HG02840 (cell line): Measurements from ENCODE around the gene SAG.

ENCODE experiments used
- ATAC-seq: cut with Tn5 transposase; IDR thresholded peaks from one replicate; pipeline ENCODE4 v1.9.1; 2021; ENCODE audit warnings: mild to moderate bottlenecking, moderate library complexity, moderate number of reproducible peaks; ENCODE audit not compliant: unreplicated experiment, low FRiP score

SAG gene

DNA sequence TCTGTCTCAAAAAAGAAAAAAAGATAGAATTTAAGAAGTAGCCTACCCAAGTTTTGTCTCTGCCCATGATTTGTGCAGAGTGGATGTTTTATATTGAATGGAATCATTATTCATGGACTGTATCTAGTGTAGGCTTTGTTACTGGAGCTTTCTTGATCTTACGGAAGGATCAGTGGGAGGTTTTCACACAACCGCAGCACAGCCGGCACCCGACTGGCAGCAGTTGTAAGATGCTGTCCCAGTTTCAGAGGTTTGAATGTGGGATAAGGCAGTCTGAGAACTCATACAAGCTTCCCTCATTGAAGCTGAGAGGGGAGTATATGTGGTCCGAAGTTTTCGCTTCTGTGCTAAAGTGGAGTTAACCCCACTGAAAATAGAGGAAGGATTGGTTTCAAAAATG is 19.7 kb upstream of the SAG start:
- no peak for ATAC-seq

DNA sequence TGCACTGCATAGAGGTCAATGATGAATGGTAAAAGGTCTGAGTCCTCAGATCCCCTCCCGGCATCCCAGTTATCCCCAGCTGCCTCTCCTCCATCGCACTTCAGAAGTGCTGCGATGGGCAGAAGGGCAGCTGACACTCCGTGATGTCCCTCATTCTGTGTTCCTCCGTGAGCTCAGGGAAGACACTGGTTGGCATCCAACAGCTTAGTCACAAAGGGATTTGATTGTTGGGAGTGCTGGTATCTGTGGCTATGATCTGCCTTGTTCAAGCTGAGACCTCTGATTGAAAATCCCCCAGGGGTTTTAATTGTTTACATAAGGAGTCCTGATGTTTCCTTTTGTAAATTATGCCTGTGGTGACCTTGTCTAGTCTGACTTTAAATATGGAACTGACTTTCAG is 19.0 kb upstream of the SAG start:
- no peak for ATAC-seq

DNA sequence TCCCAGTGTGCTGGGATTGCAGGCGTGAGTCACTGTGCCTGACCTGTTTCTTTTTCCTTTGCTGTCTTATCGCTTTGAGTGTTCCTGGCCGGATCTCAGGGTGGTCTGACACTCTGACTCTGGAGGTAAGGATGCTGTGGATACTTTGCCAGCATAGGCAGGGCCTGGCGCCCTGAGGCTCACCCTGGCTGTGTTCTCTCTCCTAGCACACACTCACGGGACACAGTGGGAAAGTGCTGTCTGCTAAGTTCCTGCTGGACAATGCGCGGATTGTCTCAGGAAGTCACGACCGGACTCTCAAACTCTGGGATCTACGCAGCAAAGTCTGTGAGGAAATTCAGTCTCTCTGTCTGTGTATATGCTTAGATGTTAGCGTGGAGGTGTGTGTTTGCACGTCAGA is 18.0 kb upstream of the SAG start:
- ATAC-seq, result no peak

DNA sequence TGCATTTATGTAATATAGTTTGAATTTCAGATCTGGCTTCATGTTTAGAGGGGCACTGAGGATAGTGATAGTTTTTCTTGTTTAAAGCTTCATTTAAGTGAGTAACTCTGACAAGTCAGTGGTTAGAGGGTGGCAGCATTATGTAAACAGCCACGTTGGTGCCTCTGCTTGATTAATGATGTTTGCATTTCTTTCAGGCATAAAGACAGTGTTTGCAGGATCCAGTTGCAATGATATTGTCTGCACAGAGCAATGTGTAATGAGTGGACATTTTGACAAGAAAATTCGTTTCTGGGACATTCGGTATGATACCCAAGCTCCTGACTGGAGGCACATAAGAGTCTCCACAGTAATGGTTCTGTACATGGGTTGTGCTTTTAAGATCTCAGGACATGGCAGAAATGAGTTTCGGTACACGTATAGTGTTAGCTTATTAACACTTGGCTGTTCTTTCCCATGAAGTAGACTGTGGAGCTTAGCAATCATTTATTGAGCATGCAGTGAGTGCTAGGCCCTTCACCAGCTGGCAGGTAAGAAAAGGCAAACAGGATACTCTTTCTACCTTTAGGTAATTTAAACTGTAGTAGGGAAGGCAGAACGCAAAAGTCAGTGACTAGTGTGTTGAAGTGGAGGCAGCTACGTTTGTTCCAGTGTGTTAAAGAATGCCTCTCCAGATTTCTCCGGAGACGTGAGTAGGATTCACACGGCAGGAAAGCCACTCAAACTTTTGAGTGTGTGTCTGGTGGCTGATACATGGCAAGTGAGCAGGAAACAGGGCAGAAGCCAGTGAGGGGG is 17.4 kb upstream of the SAG start:
- ATAC-seq, result no peak

DNA sequence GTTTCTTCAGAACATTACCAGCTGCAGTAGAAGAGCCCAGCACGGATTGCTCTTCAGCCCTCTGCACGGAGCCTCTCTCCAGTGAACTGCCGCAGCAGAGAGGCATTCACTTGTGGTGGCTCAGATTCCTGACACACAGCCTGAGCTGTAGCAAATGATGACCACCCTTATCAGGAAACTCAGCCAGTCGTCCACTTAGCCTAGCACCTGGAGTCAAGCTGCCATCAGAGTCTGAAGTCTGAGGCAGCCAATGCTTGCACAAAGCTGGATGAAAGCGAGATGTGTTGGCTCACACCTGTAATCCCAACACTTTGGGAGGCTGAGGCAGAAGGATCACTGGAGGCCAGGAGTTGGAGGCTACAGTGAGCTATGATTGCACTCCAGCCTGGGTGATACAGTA is 11.7 kb upstream of the SAG start:
- ATAC-seq, result no peak

DNA sequence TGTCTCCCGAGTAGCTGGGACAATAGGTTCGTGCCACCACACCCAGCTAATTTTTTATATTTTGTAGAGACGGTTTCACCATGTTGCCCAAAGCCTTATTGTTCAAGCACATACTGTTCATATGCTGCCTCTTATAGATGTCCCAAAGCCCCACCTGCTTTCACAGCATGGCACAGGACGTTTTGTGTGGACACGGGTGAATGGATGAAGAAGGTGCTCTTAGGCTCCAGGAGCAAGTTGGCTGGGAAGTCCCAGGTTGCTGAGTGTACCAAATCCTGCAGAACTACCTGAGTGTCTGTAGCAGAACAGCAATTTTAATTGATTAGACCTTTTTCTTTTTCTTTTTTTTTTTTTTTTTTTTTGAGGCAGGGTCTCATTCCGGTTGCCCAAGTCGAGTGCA is 10.5 kb upstream of the SAG start:
- ATAC-seq, result no peak

DNA sequence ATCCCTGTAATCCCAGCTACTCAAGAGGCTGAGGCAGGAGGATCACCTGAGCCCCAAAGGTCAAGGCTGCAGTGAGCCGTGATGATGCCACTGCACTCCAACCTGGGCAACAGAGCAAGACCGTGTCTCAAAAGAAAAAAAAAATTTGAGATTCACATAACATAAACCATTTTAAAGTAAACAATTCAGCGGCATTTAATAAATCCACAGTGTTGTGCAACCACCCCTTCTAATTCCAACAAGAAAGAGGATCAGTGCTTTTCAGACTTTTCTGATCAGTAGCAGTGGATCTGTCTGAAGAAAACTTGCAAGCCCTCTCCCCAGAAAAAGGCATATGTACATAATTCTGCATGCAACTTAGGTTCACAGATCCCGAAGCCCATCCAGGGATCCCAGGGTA is 7.2 kb upstream of the SAG start:
- no peak for ATAC-seq

DNA sequence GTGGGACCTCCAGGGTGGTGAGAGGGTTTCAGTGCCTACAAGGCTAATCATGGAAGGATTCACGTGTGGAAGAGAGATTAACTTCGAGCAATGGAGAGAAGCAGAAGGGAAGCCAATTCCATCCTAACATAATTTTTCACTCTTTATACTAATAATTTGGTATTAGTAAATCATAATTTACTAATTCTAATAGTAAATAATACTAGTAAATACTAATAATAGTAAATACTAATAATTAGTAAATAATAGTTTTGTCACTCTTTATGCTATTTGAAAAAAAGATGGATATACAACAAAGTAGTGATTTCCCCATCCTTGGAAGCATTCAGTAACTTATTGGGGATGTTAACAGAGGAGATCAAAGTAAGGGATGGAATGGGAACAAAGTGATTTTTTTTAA is 6.4 kb upstream of the SAG start:
- ATAC-seq, result no peak

DNA sequence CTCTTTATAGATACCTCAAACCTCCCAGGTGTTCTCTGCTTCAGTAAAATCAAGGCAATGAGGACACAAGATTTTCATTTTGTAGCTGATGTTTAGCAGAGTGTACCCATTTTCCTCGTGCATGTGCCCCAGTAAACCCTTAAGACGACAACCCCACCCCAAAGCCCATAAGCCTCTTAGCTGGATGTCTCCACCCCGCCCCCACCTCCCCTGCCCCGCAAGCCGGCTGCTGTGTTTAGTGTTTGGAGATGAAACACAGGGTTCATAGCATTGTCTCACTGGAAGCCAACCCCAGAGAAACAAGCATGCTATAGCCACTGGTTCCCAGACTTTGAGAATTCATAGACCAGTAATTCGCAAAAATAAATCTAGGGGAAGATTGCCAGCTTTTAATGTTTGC is 5.8 kb upstream of the SAG start:
- no peak for ATAC-seq

DNA sequence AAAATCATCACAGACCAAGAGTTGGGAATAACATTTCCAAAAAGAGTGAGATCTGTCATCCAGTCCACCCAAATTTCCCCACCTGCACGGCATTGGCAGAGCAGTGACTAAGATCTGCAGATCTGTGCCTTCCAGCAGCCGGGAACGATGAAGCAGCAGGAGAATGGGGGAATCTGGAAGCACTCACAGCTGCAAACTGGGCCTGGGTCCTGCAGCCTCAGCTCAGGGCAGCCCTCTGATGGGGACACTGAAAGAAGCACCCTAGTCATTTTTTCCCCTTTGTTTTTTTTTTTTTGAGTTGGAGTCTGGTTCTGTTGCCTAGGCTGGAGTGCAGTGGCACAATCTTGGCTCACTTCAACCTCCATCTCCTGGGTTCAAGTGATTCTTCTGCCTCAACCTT is 4.4 kb upstream of the SAG start:
- no peak for ATAC-seq

DNA sequence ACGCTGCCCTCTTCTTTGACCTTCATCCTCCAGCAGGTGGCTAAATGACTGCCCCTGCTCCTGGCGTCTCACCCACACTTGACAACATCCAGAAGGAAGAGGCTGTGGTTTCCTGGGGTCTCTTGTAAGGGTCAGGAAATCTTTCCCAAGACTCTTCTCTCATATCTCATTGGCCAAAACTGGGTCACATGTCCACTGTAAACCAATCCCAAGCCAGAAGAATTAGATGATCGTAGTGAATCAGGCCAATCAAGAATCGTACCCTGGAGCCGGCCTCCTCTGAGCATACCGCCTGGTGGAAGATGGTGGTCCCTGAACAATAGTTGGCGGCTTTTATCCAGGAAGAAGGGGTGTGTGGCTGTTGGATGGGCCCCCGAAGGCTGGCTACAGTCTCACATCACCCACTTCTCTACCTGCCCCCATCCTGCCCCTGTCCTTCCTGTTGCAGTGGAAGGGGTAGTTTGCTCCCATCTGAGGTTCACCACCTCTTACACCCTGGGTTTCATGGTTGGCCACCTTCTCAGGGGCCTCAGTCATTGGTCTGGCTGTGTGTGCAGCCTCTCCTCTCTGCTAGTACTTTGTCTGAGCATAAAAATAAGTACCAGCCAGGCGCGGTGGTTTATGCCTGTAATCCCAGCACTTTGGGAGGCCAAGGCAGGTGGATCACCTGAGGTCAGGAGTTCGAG is 3.8 kb downstream of the SAG start:
- ATAC-seq, result no peak

DNA sequence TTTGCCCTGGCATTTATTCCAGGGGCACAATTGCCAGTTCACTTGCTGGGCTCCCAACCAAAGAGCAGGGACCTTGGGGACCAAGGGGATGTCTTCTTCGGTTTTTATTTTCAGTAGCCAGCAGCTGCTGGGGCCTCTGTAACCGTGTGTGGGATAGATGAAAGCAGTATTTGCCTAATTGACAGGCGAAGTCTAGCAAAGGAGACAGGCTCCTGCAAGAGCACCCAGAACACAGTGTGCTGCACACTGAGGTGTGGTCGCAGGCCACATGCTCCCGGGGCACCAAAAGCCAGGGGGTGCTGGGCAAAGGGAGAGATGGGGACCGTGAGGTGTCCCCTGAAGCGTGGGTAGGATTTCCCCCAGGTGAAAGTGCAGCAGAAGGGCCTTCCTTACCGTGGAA is 5.3 kb downstream of the SAG start:
- ATAC-seq, result no peak

DNA sequence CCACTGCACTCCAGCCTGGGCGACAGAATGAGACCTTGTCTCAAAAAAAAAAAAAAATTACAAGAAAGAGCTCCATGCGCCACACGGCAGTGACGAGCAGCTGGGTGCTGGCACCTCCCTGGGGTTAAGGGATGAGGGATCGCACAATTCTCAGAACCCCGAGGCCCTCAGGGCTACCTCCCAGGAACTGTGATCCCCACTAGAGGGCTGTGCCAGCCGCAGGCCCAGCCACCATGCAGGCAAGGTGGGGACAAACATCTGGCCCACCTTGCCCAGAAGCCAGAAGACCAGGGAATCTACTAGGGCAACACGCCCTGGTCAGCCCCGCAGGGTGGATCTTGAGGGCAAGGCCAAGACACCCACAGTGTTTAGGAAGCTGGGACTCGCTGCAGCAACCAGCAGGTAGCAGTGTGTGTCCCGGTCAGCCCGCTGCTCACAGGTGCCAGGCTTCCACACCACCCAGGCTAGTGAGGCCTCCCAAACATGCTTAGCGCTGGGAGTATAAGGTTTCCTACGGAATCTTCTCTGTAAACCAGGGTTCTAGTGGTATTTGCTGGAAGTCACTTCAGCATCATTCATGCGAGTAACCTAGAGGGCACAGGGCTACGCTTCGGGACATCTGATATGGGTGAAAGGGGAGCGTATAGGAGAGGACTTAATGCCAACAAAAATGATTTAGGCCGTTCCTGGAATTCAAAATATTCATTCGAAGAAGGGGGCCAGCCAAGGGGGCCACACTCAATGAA is 6.7 kb downstream of the SAG start:
- no peak for ATAC-seq

DNA sequence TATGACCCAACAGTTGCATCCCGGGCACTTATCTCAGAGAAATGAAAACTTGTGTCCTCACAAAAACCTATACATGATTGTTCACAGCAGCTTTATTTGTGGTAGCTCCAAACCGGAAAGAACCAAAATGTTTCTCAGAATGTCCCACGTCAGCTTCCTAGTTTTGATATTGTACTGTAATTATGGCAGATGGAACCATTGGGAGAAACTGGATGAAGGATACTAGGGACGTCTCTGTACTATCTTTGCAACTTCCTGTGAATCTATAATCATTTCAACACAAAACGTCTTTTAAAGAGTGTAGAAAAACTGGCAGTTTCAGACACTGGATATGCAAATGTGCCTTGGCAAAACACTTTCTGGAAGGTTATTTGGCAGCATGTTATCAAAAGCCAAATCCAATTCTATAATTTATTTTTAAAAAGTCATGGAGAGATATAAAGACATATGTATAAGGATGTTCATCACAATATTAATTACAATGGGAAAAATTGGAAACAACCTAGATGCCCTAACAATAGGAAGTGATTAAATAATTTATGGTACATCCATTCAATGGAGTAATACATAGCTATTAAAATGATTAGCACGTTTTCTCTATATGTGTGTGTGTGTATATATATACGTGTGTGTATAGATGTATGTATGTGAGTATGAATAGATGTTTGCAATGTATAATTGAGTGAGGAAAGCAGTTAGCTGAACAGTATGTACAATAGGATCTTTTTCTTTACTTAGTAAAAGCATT is 9.8 kb downstream of the SAG start:
- no peak for ATAC-seq

DNA sequence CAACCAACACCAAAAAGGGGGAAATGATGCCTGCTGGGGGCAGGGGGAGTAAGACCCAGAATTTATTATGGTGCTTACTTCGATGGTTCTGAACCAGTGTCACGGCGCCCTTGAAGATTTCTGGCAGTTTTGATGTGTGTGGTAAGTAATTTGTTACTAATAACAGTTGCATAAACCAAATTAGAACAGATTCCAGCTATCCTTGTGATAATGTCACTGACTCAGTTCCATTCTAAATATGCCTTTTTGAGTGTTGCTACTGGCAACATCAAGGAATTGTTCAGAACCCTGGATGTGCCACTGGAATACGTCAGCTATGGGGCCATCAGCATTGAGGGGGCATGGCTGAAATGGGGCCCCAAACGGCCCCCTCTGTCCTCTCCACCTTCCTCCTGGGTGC is 11.6 kb downstream of the SAG start:
- no peak for ATAC-seq

DNA sequence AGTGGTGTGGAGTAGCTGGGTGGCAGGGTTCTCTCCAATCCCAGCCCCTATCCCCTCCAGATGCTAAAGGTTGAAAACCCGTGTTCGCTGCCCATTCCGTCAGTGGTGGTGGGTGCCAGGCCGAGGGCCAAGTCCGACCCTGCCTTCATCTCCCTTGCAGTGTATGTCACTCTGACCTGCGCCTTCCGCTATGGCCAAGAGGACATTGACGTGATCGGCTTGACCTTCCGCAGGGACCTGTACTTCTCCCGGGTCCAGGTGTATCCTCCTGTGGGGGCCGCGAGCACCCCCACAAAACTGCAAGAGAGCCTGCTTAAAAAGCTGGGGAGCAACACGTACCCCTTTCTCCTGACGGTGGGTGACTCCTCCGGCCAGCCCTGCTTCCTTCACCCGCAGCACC is 12.9 kb downstream of the SAG start:
- ATAC-seq, result no peak

DNA sequence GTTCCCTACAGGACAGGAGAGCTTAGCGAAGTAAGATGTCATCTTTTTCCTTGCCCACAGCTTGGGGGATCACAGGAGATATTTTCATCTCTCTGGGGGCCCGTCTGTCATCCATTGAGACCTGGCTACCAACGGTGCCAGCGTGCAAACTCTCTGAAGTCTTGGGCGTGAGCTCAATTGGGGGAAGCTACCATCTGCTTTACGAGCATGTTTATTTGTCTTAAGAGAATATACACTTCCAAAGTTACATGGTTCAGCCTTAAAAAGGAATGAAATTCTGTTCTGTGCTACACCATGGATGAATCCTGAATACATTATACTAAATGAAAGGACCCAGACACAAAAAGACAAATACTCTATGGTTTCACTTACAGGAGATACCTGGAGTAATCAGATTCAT is 13.6 kb downstream of the SAG start:
- no peak for ATAC-seq

DNA sequence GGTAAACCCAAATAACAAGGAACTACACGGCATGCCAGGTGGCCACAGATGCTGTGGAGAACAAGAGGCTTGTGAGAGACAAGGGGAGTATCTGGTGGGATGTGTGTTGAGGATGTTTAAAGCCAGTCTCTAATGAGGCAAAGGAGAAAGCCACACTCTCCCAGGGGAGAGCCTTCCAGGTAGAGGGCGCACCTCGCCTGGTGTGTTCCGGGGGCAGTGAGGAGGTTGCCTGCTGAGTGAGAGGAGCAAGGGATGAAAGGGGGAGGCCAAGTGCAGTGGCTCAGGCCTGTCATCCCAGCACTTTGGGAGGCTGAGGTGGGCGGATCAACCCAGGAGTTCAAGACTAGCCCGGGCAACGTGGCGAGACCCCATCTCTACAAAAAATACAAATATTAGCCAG is 16.2 kb downstream of the SAG start:
- ATAC-seq, result no peak

DNA sequence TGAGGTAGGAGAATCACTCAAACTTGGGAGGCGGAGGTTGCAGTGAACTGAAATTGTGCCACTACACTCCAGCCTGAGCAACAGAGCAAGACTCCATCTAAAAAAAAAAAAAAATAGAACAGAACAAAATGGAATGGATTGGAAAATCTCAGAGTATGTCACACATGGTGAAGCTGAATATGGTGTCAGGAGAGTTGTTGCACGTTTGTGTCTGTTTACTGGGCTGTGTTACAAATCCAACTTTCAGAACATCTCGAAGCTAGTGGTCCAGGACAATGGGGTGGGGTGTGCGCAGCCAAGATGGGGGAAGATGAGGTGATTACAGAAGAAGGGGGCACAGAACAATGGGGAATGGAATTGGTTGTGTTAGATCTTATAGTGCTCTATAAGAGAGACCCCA is 17.6 kb downstream of the SAG start:
- no peak for ATAC-seq

DNA sequence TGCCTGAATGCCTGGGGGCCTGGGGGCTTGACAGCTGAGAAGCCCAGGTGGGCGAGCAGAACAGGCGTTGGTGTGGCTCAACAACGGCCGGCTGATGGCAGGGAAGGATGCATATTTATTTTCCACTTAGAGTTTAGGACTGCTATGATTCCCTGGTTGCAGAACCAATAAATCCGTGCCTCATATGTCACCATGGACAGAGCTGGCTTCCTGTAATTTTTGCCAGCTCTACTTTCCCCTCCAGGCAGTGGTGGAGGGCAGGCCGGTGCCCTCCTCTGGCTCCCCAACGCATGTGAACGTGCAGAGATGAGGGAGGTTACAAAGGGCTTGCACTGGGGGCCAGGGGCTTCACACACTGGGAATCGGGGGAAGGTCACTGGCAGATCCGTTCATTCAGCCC is 18.2 kb downstream of the SAG start:
- no peak for ATAC-seq

DNA sequence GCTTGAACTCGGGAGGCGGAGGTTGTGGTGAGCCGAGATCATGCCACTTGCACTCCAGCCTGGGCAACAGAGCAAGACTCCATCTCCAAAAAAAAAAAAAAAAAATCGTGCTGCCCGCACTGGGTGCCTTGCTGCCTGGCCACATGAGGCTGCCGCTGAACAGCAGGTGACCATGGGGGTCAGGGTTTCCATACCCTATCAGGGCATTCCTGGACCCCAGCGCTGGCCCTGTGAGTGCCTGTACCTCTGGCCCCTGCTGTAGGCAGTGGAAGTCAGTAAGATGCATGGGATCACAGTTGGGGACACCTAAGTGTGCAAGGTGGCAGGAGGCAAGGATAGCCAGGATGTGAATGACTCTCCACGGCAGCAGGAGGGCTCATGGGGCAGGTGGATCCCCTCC is 18.9 kb downstream of the SAG start:
- ATAC-seq, result no peak
